H1 (cell line): ENCODE data around the gene SAFB2. TPM values are rescaled to one million over a fixed set of nuclear protein-coding genes. Genes with fewer than 3 reads are reported as not detected.
A peak's percentile ranks its signal among the peaks of the same experiment; 100 is the strongest.

Experiments used
- CTCF ChIA-PET: fragments of 300-600 bp; sonication (Branson Sonifier 250); formaldehyde crosslinking; loops from one replicate; lab custom pipeline; 2021; ENCODE audit not compliant: partially characterized antibody; lab: Charles Lee
- POLR2A ChIA-PET: fragments of 300-600 bp; sonication (Branson Sonifier 250); formaldehyde crosslinking; loops from one replicate; lab custom pipeline; 2021; ENCODE audit warnings: inconsistent platforms; ENCODE audit not compliant: partially characterized antibody; lab: Charles Lee
- DNase-seq, 2 experiments: peaks; one replicate each; pipeline versions ENCODE4 v3.0.0 to v3.0.0-alpha.2; 2010 to 2022; ENCODE audit warnings: low spot score in 2 of 2, low read depth in 1 of 2, mixed read lengths in 1 of 2
- FAIRE-seq: peaks from 2 replicates; lab custom pipeline; 2011; peaks lifted over from hg19 to GRCh38; lab: Jason Lieb, UNC
- H2AFZ ChIP-seq: 2 replicates; pipeline ENCODE4 v1.8.1; 2012; ENCODE audit warnings: low read length, inconsistent platforms
- H2AK5ac ChIP-seq: 2 replicates; pipeline ENCODE4 v1.6.1; 2013; ENCODE audit warnings: low read depth, low read length
- H2BK120ac ChIP-seq: replicated peaks from 2 replicates; pipeline ENCODE3; 2013; ENCODE audit warnings: low read depth, low read length, inconsistent platforms
- H2BK12ac ChIP-seq: 2 replicates; pipeline ENCODE4 v1.6.1; 2013; ENCODE audit warnings: low read depth, low read length
- H2BK15ac ChIP-seq: 2 replicates; pipeline ENCODE4 v1.6.1; 2013; ENCODE audit warnings: low read length
- H2BK20ac ChIP-seq: 2 replicates; pipeline ENCODE4 v1.6.1; 2013; ENCODE audit warnings: low read length
- H2BK5ac ChIP-seq: 2 replicates; pipeline ENCODE4 v1.6.1; 2013; ENCODE audit warnings: low read depth, low read length
- H3K14ac ChIP-seq: 2 replicates; pipeline ENCODE4 v1.6.1; 2013; ENCODE audit warnings: inconsistent platforms; ENCODE audit not compliant: insufficient read length
- H3K18ac ChIP-seq: 2 replicates; pipeline ENCODE4 v1.6.1; 2013; ENCODE audit warnings: low read length; ENCODE audit errors: extremely low read depth
- H3K23ac ChIP-seq: 2 replicates; pipeline ENCODE4 v1.6.1; 2013; ENCODE audit warnings: inconsistent platforms; ENCODE audit not compliant: insufficient read length
- H3K23me2 ChIP-seq: 2 replicates; pipeline ENCODE4 v1.6.1; 2013; ENCODE audit warnings: low read depth, low read length
- H3K27ac ChIP-seq: 2 replicates; pipeline ENCODE4 v1.6.1; 2011; ENCODE audit warnings: low read depth, low read length, inconsistent platforms
- H3K27me3 ChIP-seq, 4 experiments: replicated peaks in 1 of 4; 1 replicate in 1 of 4; 2 replicates in 3 of 4; pipeline versions ENCODE4 v1.6.1 to v1.8.1; 2011 to 2013; ENCODE audit warnings: low read length in 3 of 4, mild to moderate bottlenecking in 3 of 4, inconsistent platforms in 2 of 4, mixed read lengths in 2 of 4, moderate library complexity in 1 of 4; ENCODE audit not compliant: control insufficient read depth in 3 of 4, insufficient read depth in 3 of 4; ENCODE audit errors: extremely low read depth in 1 of 4
- H3K36me3 ChIP-seq, 4 experiments: 2 replicates each; pipeline versions ENCODE4 v1.6.1 to v1.8.1; 2011 to 2013; ENCODE audit warnings: mild to moderate bottlenecking in 4 of 4, low read length in 3 of 4, moderate library complexity in 2 of 4, control low read depth in 1 of 4, inconsistent platforms in 1 of 4; ENCODE audit not compliant: insufficient read depth in 4 of 4, control insufficient read depth in 2 of 4
- H3K4ac ChIP-seq: replicated peaks from 2 replicates; pipeline ENCODE3; 2013; ENCODE audit warnings: low read length, low read depth, mixed read lengths, inconsistent platforms; ENCODE audit not compliant: insufficient read length
- H3K4me1 ChIP-seq, 4 experiments: replicated peaks in 1 of 4; 1 replicate in 1 of 4; 2 replicates in 3 of 4; pipeline versions ENCODE4 v1.6.1 to v1.8.1; 2011 to 2013; ENCODE audit warnings: low read length in 3 of 4, inconsistent platforms in 2 of 4, mixed read lengths in 1 of 4; ENCODE audit not compliant: insufficient read depth in 4 of 4, control insufficient read depth in 3 of 4
- H3K4me2 ChIP-seq, 2 experiments: 2 replicates each; pipeline versions ENCODE4 v1.6.1 to v1.8.1; 2011 to 2013; ENCODE audit warnings: low read depth in 2 of 2, low read length in 2 of 2, control low read depth in 1 of 2, inconsistent platforms in 1 of 2, mild to moderate bottlenecking in 1 of 2; ENCODE audit not compliant: insufficient read depth in 1 of 2
- H3K4me3 ChIP-seq, 4 experiments: fragments of 200-600, 300-600 bp in 1 of 4; sonication (generic), shearing (Covaris generic), sonication (Bioruptor Twin) in 1 of 4; 2 replicates each; pipeline versions ENCODE4 v1.5.1 to v1.8.1; 2011 to 2016; ENCODE audit warnings: low read length in 4 of 4, low read depth in 3 of 4, control low read depth in 2 of 4, inconsistent platforms in 2 of 4, mild to moderate bottlenecking in 2 of 4, mixed read lengths in 1 of 4, moderate library complexity in 1 of 4; ENCODE audit not compliant: insufficient read depth in 2 of 4; ENCODE audit errors: extremely low read depth in 1 of 4
- H3K56ac ChIP-seq: replicated peaks from 2 replicates; pipeline ENCODE3; 2013; ENCODE audit warnings: low read depth, mild to moderate bottlenecking, mixed read lengths, low read length, inconsistent platforms; ENCODE audit not compliant: insufficient read length
- H3K79me1 ChIP-seq: 2 replicates; pipeline ENCODE4 v1.6.1; 2013; ENCODE audit warnings: low read depth, low read length, control low read depth
- H3K79me2 ChIP-seq, 2 experiments: 2 replicates each; pipeline versions ENCODE4 v1.6.1 to v1.8.1; 2012 to 2013; ENCODE audit warnings: low read length in 2 of 2, mild to moderate bottlenecking in 2 of 2, inconsistent platforms in 1 of 2; ENCODE audit not compliant: insufficient read depth in 2 of 2, control insufficient read depth in 1 of 2
- H3K9ac ChIP-seq, 4 experiments: replicated peaks in 1 of 4; 1 replicate in 1 of 4; 2 replicates in 3 of 4; pipeline versions ENCODE4 v1.6.1 to v1.8.1; 2011 to 2013; ENCODE audit warnings: low read depth in 3 of 4, low read length in 3 of 4, control low read depth in 2 of 4, mild to moderate bottlenecking in 2 of 4, moderate library complexity in 2 of 4, inconsistent platforms in 1 of 4; ENCODE audit errors: extremely low read depth in 1 of 4
- H3K9me3 ChIP-seq, 2 experiments: 2 replicates each; pipeline versions ENCODE4 v1.6.1 to v1.8.1; 2012 to 2013; ENCODE audit warnings: mild to moderate bottlenecking in 2 of 2, moderate library complexity in 2 of 2, control low read depth in 1 of 2, inconsistent platforms in 1 of 2, low read depth in 1 of 2, low read length in 1 of 2, mixed read lengths in 1 of 2; ENCODE audit not compliant: insufficient read depth in 2 of 2
- H4K20me1 ChIP-seq, 2 experiments: replicated peaks in 1 of 2; 2 replicates each; pipeline versions ENCODE3 to v1.8.1; 2011 to 2013; ENCODE audit warnings: inconsistent platforms in 2 of 2, low read length in 2 of 2, mild to moderate bottlenecking in 1 of 2; ENCODE audit not compliant: insufficient read depth in 2 of 2, control insufficient read depth in 1 of 2
- H4K5ac ChIP-seq: 2 replicates; pipeline ENCODE4 v1.6.1; 2013; ENCODE audit warnings: low read length, low read depth, mixed read lengths, inconsistent platforms; ENCODE audit not compliant: insufficient read length
- H4K8ac ChIP-seq: 2 replicates; pipeline ENCODE4 v1.8.0; 2013; ENCODE audit warnings: mild to moderate bottlenecking, moderate library complexity, low read length, inconsistent platforms; ENCODE audit not compliant: insufficient read depth; ENCODE audit errors: extremely low read depth
- H4K91ac ChIP-seq: replicated peaks from 2 replicates; pipeline ENCODE3; 2013; ENCODE audit warnings: low read length, mixed read lengths, inconsistent platforms; ENCODE audit not compliant: insufficient read length
- TAF1 ChIP-seq: IDR thresholded peaks from 2 replicates; pipeline ENCODE4 v1.6.1; 2011; ENCODE audit warnings: mild to moderate bottlenecking, low read depth, low read length
- TEAD4 ChIP-seq: IDR thresholded peaks from 2 replicates; pipeline ENCODE4 v1.6.1; 2012; ENCODE audit warnings: low read depth, low read length, inconsistent platforms, mixed read lengths
- WGBS, 2 experiments: shearing (Covaris generic) in 1 of 2; methylation state at CpG; one replicate each; pipeline versions ENCODE4 v1.1.6 to v1.1.7; 2013 to 2015; ENCODE audit warnings: low lambda C conversion rate in 2 of 2, mixed read lengths in 2 of 2, inconsistent platforms in 1 of 2, low coverage in 1 of 2, missing lambda C conversion rate in 1 of 2; ENCODE audit not compliant: insufficient replicate concordance in 2 of 2, insufficient coverage in 1 of 2, insufficient read length in 1 of 2; ENCODE audit errors: extremely low coverage in 1 of 2, missing lambda C conversion rate in 1 of 2; 5-methylcytosine and 5-hydroxymethylcytosine counted together
- polyA plus RNA-seq, 7 experiments: library from polyadenylated mRNA; depleted of rRNA in 3 of 7; stranded (reverse) in 5 of 7; unstranded in 2 of 7; fragments of >200 nt in 5 of 7; fragments of 200-250 nt in 2 of 7; gene quantifications; 1 replicate in 5 of 7; 2 replicates in 1 of 7; 4 replicates in 1 of 7; pipeline versions ENCODE4 v1.2.1 to v1.2.3, GENCODE V29; 2011 to 2013; ENCODE audit warnings: missing spikeins in 2 of 7, mixed read lengths in 2 of 7
- total RNA-seq: library from RNA; stranded (reverse); fragmentation: NEBNext Ultra II Directional; extraction: Animal tissue kit (Norgen Biotek cat#: 25700); gene quantifications from 2 replicates; pipeline ENCODE4 v1.2.1, GENCODE V29; 2021

SAFB2 gene
- total and polyA plus RNA-seq, 2 of the 8 experiments (the other 6 are each of a cell fraction or from before 2014, with no cell fraction given) = 14.8 to 63.8 TPM

DNA sequence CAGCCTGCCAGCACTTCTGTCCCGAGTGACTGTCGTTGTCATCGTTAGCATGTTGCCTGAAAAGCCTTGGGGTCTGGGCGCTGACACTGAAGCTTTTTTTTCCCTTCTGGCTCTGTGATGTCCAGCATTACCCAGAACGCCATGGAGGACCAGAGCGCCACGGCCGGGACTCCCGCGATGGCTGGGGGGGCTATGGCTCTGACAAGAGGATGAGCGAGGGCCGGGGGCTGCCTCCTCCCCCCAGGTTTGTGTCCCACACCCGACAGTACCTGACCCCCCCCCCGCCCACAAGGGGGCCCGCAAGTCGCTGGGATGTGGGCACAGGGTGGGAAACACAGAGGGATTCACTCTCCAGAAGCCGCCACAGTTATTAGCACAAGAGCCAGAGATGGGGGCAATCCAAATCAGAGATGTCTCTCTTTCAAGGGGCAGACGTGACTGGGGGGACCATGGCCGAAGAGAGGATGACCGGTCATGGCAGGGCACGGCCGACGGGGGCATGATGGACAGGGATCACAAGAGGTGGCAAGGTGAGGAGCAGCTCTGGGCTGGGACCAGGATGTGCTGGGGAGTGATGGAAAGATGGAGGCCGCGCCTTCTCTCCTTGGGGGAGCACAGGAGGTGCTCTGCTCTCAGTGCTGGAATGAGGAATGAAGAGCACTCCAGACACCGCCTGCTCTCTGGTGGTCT lies 44.5 kb upstream of the SAFB2 start:
- H4K5ac ChIP-seq = no peak overlapping the region
- H3K23me2 ChIP-seq = no peaks in the 10 kb centered on the region
- H3K79me2 ChIP-seq = no peaks in the 10 kb centered on the region
- H2BK20ac ChIP-seq = no peak overlapping the region
- no peaks in the 10 kb centered on the region for H3K27me3 ChIP-seq
- H2AFZ ChIP-seq = no peak overlapping the region
- H3K14ac ChIP-seq = no peak overlapping the region
- H3K27ac ChIP-seq = no peak overlapping the region
- H2BK12ac ChIP-seq = no peak overlapping the region
- H4K20me1 ChIP-seq = peaks cover 3 to 9% of the 10 kb centered on the region in 2 experiments
- H3K56ac ChIP-seq = no peak overlapping the region
- H3K36me3 ChIP-seq = peaks cover 40 to 75% (median 59%) of the 10 kb centered on the region in 4 experiments
- H3K4me3 ChIP-seq = no peak overlapping the region
- H3K9me3 ChIP-seq = no peaks in the 10 kb centered on the region
- FAIRE-seq (no peak), DNase-seq (no peak)
- no peak overlapping the region for H2BK15ac ChIP-seq
- peak overlapping the region; percentile 73; the same call in 1 of the 2 replicates for H4K8ac ChIP-seq
- H3K79me1 ChIP-seq = 0 out of 2 replicates have a peak, but pooled peaks cover 3% of the 10 kb centered on the region
- no peak overlapping the region for H3K4ac ChIP-seq
- peaks cover 0 to 9% (median 5%) of the 10 kb centered on the region in 4 experiments; a peak in 5 of 7 replicates for H3K4me1 ChIP-seq
- no peak overlapping the region for H3K9ac ChIP-seq
- no peak overlapping the region for H4K91ac ChIP-seq
- POLR2A ChIA-PET = interaction anchor here (0.8 to 4.1 kb wide), 16 partner anchors 10 to 65 kb away, joined by 3 to 17 read pairs (median 4); partner anchors contain the start of genes RPL36, SAFB and SAFB2
- H3K23ac ChIP-seq = no peak overlapping the region
- TF ChIP-seq TEAD4 (no peak), TAF1 (0 out of 2 replicates have a peak, but pooled peaks have one; percentile 11)
- no peak overlapping the region for H3K18ac ChIP-seq
- WGBS, 2 experiments = 88% methylated on average over 21 of the region's 26 CpGs; no CpG with 5 or more reads in 1 of the 2 experiments
- no peak overlapping the region for H2BK120ac ChIP-seq
- H2BK5ac ChIP-seq = no peak overlapping the region
- CTCF ChIA-PET = interaction anchor here (1.0 to 2.3 kb wide), 5 partner anchors 9 to 41 kb away, joined by 3 to 11 read pairs (median 4); partner anchors contain the start of gene RPL36
- no peak overlapping the region for H3K4me2 ChIP-seq
- H2AK5ac ChIP-seq = no peak overlapping the region
